GM18870 (cell line): ENCODE data around the gene PIGL.
"Not testable (repeated sequence)": the region's sequence is repeated elsewhere in the genome, so short reads cannot be mapped to it uniquely, and the experiment has no call there.

ENCODE experiments used
- ATAC-seq: cut with Tn5 transposase; IDR thresholded peaks from one replicate; pipeline ENCODE4 v1.9.1; 2021; ENCODE audit warnings: moderate library complexity; ENCODE audit not compliant: unreplicated experiment

Gene PIGL

DNA sequence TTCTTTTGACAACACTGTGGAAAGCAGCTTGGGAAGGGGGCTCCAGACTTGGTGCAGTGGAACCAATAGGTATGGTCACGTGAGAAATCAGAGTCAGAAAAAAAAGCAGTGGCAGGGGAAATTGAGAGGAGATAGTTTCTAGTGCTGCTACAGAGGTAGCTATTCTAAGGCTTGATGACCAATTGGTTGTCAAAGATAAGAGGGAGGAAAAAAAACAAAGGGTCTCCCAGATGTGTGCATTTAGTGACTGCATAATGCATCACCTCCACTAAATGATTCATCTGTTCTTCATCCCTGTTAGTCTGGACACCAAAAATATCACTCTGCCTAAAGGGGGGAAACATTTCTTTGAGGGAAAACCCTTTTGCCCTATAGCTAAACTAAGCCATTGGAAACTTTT, 56.5 kb downstream of the PIGL start:
- ATAC-seq: no peak

DNA sequence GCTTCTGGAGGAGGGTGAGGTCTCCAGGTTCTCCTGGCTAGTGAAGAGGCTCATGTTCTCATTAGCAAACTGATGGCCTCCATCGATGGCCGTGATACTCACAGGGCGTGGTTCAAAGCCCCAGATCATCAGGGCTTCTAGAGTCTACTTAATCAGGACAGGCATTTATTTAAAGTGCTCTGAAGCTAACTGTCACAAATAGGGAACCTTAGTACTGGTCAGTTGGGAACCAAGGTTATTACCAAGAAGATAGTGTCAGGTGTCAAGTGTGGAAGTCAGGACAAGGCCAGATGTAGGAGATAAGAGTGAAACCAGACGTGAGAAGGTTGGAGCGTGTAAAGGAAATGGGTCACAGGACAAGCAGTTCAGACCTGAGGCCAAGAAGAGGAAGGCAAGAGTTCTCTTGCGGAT, 56.9 kb downstream of the PIGL start:
- ATAC-seq: no peak

DNA sequence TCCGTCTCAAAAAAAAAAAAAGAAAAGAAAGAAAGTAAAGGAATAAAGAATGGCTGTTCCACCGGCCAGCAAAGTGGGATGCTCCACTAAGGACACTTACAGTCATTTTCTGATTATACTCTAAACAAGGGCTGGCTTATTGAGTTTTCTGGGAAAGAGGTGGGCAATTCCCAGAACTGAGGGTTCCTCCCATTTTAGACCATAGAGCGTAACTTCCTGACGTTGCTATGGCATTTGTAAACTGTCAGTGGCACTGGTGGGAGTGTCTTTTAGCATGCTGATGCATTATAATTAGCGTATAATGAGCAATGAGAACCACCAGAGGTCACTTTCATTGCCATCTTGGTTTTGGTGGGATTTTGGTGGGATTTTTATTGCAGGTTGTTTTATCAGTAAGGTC, 58.0 kb downstream of the PIGL start:
- no peak for ATAC-seq

DNA sequence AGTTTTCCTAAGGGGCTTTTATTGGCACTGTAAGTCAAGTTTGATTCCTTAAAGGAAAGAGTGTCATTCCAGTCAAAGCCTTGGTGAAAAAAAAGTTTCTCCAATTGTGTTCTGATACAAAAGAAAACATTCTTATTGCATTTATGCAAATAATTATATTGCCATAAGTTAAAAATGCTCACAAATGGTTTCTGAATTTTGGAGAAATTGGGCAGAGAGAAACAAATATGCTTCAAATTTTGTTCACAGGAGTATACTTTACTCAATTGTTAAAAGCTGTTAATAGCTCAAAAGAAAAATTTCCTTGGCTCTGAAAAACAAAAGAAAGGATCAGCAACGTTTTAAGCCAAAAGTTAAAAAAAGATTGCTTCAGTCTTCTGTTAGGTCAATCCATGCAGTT, 60.2 kb downstream of the PIGL start:
- ATAC-seq: no peak

DNA sequence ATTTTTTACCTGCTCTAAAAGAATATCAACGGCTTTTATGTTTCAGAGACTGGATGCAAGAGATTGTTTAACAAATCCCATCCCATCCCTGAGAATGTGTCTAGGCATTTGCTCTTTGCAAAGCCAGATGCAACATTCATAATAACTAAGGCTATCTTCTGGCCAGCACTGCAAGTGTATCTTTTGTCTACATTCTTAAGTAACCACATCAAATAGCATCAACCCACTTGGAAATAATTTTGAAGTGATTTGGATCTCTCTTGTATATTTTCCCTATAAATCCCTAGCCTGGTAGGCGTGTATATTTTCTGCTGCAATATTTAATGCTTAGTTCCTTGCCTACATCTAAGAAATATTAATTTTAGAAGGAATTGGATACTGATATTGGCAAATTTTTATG, 64.3 kb downstream of the PIGL start:
- no peak for ATAC-seq

DNA sequence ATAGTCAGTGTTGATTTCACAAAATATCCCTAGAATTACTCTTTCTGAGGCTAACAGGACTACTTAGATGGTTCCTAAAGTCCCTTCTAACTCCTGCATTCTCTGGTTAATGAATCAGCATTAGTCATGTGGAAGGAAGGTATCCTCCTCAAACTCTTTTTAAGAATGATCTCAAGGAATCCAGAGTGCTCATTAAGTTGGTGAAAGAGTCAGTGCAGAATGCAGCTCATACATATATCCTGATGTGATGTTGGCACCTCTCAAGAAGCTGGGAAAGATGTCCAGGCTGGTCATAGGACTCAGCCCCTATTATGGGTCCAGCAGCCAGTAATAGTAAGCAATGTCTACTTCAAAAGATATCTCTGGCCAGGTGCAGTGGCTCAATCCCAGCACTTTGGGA, 65.5 kb downstream of the PIGL start:
- no peak for ATAC-seq

DNA sequence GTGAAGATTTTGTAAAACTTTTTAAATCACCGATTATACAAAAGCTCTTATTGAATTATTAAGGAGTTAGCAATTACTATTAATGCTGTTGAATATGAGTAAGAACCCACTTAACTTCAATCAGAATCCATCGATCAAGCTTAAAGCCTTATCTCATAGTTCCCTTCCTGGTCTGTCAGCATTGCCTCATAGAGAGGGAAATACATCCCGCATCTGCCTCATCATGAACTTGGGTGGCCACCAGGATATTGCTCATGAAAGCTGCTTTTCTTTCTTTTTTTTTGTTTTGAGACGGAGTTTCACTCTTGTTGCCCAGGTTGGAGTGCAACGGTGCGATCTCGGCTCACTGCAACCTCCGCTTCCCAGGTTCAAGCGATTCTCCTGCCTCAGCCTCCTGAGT, 66.7 kb downstream of the PIGL start:
- no peak for ATAC-seq

DNA sequence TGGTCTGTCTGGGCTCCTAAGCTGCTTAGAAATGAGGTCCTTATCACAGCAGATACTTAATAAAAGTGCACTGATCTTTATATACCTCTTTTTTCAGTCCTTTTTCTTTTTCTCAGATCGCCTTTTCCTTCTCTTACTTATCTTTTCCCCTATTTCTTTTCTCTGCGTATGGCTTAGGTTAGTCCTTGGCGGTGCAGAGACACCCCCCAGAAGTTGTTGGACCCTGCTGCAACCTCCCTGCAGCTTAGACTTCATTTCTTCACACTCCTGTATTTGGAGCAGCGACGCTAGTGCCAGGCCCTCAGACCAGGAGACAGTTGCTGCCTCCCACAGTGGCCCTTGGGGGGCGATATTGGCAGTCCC, 68.6 kb downstream of the PIGL start:
- no peak for ATAC-seq

DNA sequence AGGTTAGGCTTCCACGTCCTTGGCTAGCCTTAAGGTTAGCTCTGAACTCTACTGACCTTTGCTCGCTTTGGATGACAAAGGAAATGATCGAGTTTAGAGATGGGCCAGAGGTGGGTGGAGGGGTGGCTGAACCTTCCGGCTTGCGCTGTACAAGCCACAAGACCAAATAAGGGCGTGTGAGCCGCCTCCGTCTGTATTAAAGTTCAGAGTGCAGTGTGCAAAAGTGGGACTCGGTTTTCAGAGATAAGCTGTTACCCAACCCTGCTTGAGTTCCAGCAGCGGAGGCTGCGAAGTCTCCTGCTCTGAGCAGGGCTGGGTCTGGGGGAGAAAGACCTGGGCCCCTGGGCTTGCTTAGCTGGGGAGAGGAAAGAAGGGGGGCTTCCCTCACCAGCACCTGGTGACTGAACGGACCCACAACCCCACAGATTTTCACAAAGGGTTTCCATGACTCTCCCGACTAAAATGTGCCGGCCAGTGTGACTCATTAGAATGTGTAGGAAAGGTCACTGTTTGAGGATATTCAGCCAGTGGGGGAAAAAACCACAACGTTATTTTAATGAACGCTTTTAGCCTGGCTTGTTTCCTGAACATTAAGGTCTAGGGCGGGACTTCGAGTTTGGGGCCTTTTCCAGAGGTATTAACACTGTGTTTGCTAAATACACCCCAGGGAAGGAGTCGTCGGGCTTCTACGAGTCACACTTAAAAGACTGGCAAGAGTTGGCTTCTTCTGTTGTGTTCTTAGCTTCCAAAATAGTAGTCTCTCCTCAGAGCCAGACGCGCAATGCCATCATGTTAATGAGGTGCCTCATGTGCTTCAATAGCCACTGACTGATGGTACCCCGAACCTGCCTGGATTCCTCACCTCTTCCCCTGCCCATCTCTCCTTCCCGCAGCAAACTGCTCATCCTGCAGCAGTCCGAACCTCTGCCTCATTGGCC, 69.3 kb downstream of the PIGL start:
- ATAC-seq: peak; percentile 82

DNA sequence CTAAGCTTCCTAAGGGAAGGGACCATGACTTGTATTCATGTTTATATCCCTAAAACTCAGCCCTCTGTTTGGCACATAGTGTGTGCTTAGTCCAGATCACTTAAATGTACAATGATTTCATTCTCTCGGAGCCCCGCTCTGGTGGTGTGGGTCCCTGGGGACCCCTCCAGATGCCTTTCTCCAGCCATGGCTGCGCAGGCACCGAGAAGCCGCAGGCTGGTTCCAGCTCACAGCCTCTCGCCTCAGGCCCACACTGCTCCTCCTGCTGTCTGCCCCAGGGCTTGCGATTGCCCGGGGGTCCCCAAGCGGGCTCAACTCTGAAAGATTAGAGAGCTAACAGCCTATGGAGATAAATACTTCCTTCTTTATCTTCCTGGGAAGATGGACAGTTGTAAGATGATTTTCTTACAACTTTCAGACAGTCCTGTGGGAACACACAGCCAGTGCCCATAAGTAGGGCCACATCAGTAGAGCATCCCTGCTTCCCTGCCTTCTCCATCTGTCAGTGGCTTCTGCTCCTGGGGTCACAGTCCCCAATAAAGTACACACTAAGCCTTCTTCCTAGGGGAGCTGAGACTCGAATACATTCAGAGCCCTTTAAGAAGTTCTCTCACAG, 70.0 kb downstream of the PIGL start:
- ATAC-seq: no peak

DNA sequence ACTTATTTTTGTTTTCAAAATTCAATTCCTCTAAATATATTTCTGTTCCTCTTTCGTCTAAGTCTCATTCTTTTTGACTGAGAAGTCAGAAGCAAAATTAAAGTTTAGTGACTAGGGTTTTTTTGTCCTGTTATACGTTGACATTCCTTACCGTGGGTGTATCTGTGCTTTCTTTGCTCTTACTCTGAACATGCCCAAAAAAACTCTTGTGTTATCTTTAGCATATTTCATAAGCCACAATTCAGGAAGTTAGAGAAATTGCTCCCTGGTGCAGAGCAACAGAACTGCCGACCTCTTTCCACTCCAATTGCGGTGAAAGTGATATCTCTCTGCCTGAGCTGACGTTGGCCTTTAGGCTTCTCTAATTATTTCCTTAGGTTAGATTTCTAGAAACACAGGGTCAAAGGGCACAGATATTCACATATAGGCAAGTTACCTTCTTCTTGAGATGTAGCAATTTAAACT, 70.6 kb downstream of the PIGL start:
- ATAC-seq: no peak

DNA sequence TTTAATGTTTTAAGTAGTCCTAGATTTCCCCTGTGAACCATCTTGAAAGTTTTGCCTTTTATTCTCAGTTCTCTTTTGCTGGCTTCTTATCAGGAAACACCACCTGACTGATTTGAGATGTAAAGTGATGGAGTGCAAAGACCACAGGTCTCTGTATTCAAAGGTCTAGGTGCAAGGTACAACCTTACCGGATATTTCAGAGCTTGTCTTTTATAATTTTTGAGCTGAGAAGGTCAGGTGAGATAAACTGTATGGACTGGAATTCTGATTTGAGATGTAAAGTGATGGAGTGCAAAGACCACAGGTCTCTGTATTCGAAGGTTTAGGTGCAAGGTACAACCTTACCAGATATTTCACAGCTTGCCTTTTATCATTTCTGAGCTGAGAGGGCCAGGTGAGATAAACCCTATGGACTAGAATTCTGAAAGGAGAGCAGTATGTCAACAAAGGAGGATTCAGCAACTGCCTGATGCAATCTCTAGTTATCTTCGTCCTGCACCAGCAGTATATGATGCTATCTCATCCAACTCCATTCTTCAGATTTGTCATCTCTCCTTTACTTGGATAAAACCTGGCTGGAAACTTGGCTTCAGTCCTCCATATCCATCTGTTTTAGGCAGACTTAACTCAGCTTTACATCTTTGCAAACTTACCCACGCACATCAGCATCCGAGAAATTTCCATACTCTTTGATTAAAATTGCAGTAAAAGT, 72.0 kb downstream of the PIGL start:
- no peak for ATAC-seq

DNA sequence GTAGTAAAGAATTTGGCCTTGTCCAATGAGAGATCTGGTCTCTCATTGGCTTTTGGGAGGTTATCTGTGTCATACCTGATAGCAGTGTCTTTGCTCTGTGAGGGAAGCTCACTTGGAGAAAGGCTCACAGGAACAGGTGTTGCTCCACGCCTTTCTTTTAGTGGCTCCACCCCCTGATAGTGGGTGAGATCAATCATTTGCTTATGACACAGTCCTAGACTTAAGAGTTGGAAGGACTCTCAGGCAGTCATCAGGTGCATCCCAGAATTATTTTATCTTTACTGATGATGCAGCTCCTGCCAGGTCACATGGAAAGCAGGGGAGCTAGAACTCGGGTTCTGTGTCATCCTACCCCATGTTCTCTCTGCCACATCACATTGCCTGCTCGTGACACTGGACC, 76.9 kb downstream of the PIGL start:
- no peak for ATAC-seq

DNA sequence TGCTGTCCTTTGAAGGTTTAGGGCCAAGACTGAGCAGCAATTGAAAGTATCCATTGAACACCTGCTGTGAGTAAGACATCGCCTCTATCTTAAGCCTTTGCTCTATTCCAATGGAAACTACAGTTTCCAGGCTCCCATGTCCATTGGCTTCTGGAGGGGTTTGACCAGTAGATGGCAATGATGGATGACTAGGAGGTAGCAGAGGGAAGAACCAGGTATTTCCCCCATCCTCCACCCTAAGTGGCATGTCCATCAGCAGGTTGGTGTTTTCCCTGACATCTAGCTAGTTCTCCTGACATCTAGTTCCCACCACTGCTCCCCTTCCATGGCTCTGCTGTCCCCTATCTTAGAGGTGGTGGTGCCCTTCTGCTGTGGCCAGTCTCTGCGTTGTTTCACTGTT, 77.5 kb downstream of the PIGL start:
- ATAC-seq: no peak

DNA sequence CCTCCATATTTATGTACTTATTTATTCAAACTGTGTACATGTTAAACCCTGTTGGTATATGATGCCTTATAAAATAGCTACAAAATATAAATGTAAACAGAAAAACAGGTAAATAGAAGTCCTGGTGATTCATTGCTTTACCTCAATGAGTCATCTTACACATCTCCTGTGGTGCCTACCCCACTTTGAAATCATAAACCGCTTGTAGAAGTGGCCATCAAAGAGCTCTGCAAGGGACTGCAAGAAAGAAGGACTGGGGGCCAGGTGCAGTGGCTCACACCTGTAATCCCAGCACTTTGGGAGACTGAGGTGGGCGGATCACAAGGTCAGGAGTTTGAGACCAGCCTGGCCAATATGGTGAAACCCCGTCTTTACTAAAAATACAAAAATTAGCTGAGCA, 79.1 kb downstream of the PIGL start:
- ATAC-seq: not testable (repeated sequence)

DNA sequence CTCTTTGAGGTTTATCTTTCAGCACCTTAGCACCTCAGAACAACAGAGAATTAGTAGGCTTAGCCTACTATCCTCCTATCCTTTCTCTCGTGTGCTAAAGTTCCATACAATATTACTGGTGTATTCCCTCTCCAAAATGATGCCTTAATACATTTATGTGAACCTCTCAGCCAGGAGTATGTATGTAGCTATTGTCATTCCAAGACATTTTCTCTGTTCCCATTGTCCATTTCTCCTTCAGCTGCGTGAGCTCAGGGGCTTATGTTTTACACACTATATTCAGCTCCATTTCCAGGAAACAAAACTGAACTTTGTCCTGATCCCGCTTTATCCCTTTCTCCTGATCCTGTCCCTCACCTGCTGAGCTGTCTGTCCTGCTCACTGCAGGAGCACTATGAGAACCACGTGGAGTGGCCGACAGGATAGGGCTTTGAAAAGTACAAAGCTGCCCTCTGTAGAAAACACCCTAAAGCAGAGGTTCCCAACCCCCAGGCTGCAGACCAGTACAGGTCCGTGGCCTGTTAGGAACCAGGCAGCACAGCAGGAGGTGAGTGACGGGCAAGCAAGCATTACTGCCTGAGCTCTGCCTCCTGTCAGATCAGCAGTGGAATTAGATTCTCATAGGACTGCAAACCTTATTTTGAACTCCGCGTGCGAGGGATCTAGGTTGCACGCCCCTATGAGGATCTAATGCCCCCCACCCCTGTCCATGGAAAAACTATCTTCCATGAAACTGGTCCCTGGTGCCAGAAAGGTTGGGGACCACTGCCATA, 80.5 kb downstream of the PIGL start:
- no peak for ATAC-seq

DNA sequence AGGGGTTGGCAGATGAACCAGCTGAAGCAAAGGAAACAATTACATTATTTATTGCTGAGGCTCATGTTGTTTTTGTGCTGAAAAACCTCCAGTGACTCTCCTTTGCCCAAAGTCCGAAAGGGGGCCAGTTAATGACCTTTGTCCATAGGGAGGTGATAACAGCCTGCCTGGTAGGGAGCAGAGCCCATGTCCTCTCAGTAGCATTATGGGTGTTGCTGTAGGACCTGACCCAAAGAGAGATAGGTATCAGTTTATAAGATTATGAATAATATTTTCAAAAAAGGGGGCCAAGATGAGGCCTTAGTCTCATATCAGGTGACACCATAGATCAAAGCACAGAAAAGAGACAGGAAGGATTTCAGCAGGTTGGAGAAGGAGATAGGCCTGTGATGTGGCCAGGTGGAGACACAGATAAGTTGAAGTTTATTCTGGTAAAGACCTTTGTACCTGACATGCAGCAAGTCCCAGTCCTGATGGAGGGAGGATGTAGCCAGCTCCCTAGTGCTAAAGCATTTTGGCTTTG, 81.2 kb downstream of the PIGL start:
- no peak for ATAC-seq

DNA sequence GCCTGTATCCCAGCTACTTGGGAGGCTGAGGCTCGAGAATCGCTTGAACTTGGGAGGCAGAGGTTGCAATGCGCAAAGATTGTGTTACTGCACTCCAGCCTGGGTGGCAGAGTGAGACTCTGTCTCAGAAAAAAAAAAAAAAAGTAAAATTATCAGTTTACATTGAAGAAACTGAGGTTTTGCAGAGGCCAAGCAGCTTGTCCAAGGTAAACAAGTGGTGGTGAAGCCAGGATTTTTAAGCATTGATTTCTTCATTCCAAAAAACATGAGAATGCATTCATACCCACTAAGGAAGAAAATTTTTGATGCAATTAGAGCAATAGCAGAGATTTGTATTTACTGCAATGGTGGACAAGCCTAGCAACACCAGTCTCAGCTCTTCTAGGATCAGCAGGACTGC, 83.5 kb downstream of the PIGL start:
- no peak for ATAC-seq

DNA sequence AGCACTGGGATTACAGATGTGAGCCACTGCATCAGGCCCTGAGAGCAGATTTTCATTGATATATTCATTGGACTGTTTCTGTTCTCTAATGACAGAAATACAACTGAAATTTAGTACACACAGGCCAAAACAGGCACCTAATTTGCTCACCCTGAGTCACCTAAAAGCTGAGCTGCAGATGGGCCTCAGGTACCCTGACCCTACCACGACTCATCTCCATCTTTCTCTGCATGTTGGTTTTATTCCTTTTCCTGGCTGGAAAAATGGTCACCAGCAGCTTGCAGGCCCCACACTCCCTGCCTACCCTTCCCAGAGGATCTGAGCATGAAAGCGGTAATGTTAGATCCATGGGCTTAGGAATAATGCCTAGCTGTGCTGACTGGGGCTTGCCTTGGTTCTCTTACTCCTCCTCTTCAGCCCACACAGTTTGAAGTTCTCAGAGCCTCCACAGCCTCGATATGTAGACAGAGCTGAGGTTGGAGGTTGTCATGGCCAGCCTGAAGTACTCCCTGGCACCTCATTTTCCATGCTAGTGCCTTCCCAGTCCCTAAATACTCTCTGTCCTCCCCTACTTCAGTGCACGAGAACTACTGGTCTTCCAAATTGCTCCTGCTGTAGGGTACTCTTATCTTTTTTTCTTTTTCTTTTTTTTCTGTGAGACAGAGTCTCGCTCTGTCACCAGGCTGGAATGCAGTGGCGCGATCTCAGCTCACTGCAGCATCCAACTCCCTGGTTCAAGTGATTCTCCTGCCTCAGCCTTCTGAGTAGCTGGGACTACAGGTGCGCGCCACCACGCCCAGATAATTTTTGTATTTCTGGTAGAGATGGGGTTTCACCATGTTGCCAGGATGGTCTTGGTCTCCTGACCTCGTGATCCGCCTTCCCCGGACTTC, 85.2 kb downstream of the PIGL start:
- no peak for ATAC-seq

DNA sequence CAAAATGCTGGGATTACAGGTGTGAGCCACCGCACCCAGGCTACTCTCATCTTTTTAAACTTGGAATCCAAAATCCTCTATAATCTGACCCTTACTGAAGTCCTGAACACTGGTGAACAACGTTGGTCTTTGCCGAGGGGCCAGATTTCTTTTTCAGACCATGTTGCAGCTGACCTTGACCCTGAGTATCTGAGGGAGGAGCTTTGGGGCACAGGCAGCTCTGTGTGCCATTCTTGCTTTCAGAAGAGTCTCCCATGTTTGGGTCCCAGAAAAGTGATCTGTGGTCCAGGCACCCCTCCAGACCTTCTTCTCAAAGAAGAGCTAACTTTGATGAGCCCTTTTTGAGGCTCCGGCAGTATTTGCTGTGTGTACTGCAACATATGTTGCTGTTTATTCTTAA, 85.8 kb downstream of the PIGL start:
- no peak for ATAC-seq
